ENCODE data around the gene LPAR1. TPM values are rescaled to one million over a fixed set of nuclear protein-coding genes. Genes with fewer than 3 reads are reported as not detected.
A peak's percentile ranks its signal among the peaks of the same experiment; 100 is the strongest.
"Not testable (repeated sequence)": the region's sequence is repeated elsewhere in the genome, so short reads cannot be mapped to it uniquely, and the experiment has no call there.

LPAR1 gene
- total RNA-seq, 1 donor from 2014 or later, result 11.5 TPM

DNA sequence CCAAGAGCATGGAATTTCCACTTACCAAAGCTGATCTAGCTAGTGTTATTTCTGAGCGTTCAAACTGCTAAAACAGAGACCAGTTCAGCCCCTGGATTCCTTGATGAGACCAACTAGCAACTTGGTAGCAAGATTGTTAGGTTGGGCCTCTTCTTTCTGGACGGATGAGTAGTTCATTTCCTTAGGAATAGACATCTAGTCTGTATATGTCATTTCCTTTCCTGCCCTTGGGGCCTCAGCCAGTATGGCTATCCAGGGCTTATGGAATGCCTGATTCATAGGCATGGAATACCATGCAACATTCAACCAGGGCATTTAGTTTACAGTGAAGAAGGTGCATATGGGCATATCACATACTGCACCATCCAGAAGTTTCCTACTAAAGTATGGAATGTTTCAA is 14.5 kb upstream of the LPAR1 start:
- H3K4me2 ChIP-seq (ENCODE audit: low read length), result no peak overlapping the region

DNA sequence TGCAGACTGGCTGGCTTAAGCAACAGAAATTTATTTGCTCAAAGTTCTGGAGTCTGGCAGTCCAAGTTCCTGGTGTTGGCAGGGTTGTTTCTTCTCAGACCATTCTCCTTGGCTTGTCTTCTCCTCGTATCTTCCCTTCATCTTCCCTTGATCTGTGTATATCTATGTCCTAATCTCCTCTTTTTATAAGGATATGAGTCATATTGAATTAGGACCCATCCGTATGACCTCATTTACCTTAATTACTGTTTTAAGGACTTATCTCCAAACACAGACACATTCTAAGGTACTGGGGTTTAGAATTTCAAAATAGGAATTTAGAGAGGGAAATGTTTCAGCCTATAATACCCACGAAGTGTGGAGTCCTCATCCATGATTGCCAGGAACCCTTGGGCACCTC is 13.1 kb upstream of the LPAR1 start:
- DNase-seq (ENCODE audit: low read depth) (no peak), FAIRE-seq (no peak)
- no peaks in the 10 kb centered on the region for H3K36me3 Mint-ChIP-seq (ENCODE audit: low read depth, unreplicated experiment)
- Histone ChIP-seq H4K20me1 (ENCODE audit: insufficient read depth, low read length) (no peaks in the 10 kb centered on the region), H3K36me3 (ENCODE audit: insufficient read depth, low read length) (no peaks in the 10 kb centered on the region), H3K9me3 (ENCODE audit: insufficient read depth, low read depth, low read length) (no peaks in the 10 kb centered on the region), H3K27me3 (ENCODE audit: insufficient read depth, low read length) (no peaks in the 10 kb centered on the region), H3K4me3 (ENCODE audit: insufficient read depth, low read depth, low read length) (no peak overlapping the region), H3K79me2 (ENCODE audit: insufficient read depth, low read length) (no peaks in the 10 kb centered on the region), H3K4me1 (ENCODE audit: insufficient read depth, low read length) (peaks cover 5% of the 10 kb centered on the region), H3K9ac (ENCODE audit: low read length) (no peak overlapping the region), H2AFZ (ENCODE audit: low read depth, low read length) (no peak overlapping the region), H3K4me2 (ENCODE audit: low read length) (no peak overlapping the region), H3K27ac (ENCODE audit: low read depth, low read length) (no peak overlapping the region)
- H3K4me1 Mint-ChIP-seq (ENCODE audit: low read depth, unreplicated experiment), result peaks cover 12% of the 10 kb centered on the region
- no peak for TF ChIP-seq EZH2 (IDR thresholded peaks at IDR 0.05; ENCODE audit: insufficient read depth, low read length)
- TF ChIP-seq, protein P1, sequence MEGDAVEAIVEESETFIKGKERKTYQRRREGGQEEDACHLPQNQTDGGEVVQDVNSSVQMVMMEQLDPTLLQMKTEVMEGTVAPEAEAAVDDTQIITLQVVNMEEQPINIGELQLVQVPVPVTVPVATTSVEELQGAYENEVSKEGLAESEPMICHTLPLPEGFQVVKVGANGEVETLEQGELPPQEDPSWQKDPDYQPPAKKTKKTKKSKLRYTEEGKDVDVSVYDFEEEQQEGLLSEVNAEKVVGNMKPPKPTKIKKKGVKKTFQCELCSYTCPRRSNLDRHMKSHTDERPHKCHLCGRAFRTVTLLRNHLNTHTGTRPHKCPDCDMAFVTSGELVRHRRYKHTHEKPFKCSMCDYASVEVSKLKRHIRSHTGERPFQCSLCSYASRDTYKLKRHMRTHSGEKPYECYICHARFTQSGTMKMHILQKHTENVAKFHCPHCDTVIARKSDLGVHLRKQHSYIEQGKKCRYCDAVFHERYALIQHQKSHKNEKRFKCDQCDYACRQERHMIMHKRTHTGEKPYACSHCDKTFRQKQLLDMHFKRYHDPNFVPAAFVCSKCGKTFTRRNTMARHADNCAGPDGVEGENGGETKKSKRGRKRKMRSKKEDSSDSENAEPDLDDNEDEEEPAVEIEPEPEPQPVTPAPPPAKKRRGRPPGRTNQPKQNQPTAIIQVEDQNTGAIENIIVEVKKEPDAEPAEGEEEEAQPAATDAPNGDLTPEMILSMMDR (IDR thresholded peaks at IDR 0.05; ENCODE audit: insufficient read depth, low read depth, low read length), result no peak
- no peak overlapping the region for H3K4me3 Mint-ChIP-seq (ENCODE audit: unreplicated experiment)
- H3K27ac Mint-ChIP-seq (ENCODE audit: unreplicated experiment), result no peak overlapping the region
- no peaks in the 10 kb centered on the region for H3K9me3 Mint-ChIP-seq (ENCODE audit: unreplicated experiment)
- H3K27me3 Mint-ChIP-seq (ENCODE audit: low read depth, unreplicated experiment), result no peaks in the 10 kb centered on the region

More for the DNA sequence above, 14.5 kb upstream of the LPAR1 start:
- DNase-seq (ENCODE audit: low read depth), result peak; percentile 23
- Mint-ChIP-seq H3K27me3 (ENCODE audit: low read depth, unreplicated experiment) (no peaks in the 10 kb centered on the region), H3K36me3 (ENCODE audit: low read depth, unreplicated experiment) (no peaks in the 10 kb centered on the region), H3K4me1 (ENCODE audit: low read depth, unreplicated experiment) (peaks cover 12% of the 10 kb centered on the region), H3K9me3 (ENCODE audit: unreplicated experiment) (no peaks in the 10 kb centered on the region), H3K27ac (ENCODE audit: unreplicated experiment) (peak overlapping the region; percentile 83), H3K4me3 (ENCODE audit: unreplicated experiment) (no peak overlapping the region)
- Histone ChIP-seq H3K4me1 (ENCODE audit: insufficient read depth, low read length) (peaks cover 5% of the 10 kb centered on the region), H3K9me3 (ENCODE audit: insufficient read depth, low read depth, low read length) (no peaks in the 10 kb centered on the region), H3K79me2 (ENCODE audit: insufficient read depth, low read length) (no peaks in the 10 kb centered on the region), H3K27me3 (ENCODE audit: insufficient read depth, low read length) (no peaks in the 10 kb centered on the region), H2AFZ (ENCODE audit: low read depth, low read length) (no peak overlapping the region), H3K36me3 (ENCODE audit: insufficient read depth, low read length) (no peaks in the 10 kb centered on the region), H4K20me1 (ENCODE audit: insufficient read depth, low read length) (no peaks in the 10 kb centered on the region), H3K4me3 (ENCODE audit: insufficient read depth, low read depth, low read length) (no peak overlapping the region), H3K9ac (ENCODE audit: low read length) (no peak overlapping the region), H3K27ac (ENCODE audit: low read depth, low read length) (no peak overlapping the region)
- no peak for TF ChIP-seq EZH2 (IDR thresholded peaks at IDR 0.05; ENCODE audit: insufficient read depth, low read length)
- TF ChIP-seq, protein P1 (IDR thresholded peaks at IDR 0.05; ENCODE audit: insufficient read depth, low read depth, low read length), result no peak
- FAIRE-seq, result no peak

DNA sequence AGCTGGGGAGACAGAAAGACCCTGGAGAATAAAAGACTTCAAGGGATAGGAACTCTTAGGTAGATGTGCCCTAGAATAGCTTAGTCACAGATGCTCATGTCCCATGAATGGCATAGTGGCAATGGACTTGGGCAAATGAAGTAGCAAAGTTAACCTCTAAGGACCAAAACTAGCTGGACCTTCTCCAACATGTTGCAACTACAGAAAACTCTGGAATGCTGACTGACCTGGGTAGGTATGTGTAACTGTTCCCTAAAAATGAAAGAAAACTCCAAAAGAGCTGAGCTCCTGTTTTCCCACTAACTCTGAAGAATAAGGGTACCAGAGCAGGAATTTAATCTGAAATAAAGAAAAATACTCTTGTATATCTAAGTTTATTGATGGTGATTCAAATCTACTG is 12.5 kb upstream of the LPAR1 start:
- H3K27me3 Mint-ChIP-seq (ENCODE audit: low read depth, unreplicated experiment), result no peaks in the 10 kb centered on the region
- Histone ChIP-seq H3K27ac (ENCODE audit: low read depth, low read length) (no peak overlapping the region), H3K9ac (ENCODE audit: low read length) (no peak overlapping the region), H4K20me1 (ENCODE audit: insufficient read depth, low read length) (no peaks in the 10 kb centered on the region), H3K4me3 (ENCODE audit: insufficient read depth, low read depth, low read length) (no peak overlapping the region), H3K9me3 (ENCODE audit: insufficient read depth, low read depth, low read length) (no peaks in the 10 kb centered on the region), H2AFZ (ENCODE audit: low read depth, low read length) (no peak overlapping the region), H3K4me1 (ENCODE audit: insufficient read depth, low read length) (peaks cover 5% of the 10 kb centered on the region), H3K79me2 (ENCODE audit: insufficient read depth, low read length) (no peaks in the 10 kb centered on the region), H3K27me3 (ENCODE audit: insufficient read depth, low read length) (no peaks in the 10 kb centered on the region), H3K4me2 (ENCODE audit: low read length) (no peak overlapping the region), H3K36me3 (ENCODE audit: insufficient read depth, low read length) (no peaks in the 10 kb centered on the region)
- FAIRE-seq (no peak), DNase-seq (ENCODE audit: low read depth) (peak; percentile 12)
- no peak overlapping the region for H3K4me3 Mint-ChIP-seq (ENCODE audit: unreplicated experiment)
- no peaks in the 10 kb centered on the region for H3K9me3 Mint-ChIP-seq (ENCODE audit: unreplicated experiment)
- H3K4me1 Mint-ChIP-seq (ENCODE audit: low read depth, unreplicated experiment), result peaks cover 12% of the 10 kb centered on the region
- no peaks in the 10 kb centered on the region for H3K36me3 Mint-ChIP-seq (ENCODE audit: low read depth, unreplicated experiment)
- no peak overlapping the region for H3K27ac Mint-ChIP-seq (ENCODE audit: unreplicated experiment)
- TF ChIP-seq, protein P1 (IDR thresholded peaks at IDR 0.05; ENCODE audit: insufficient read depth, low read depth, low read length), result no peak
- no peak for TF ChIP-seq EZH2 (IDR thresholded peaks at IDR 0.05; ENCODE audit: insufficient read depth, low read length)

DNA sequence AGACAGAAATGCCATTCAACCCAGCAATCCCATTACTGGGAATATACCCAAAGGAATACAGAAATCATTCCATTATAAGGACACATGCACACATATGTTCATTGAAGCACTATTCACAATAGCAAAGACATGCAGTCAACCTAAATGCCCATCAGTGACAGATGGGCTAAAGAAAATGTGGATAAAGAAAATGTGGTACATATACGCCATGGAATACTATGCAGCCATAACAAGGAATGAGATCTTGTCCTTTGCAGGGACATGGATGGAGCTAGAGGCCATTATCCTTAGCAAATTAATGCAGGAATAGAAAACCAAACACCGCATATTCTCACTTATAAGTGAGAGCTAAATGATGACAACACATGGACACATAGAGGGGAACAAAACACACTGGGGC is 9.0 kb upstream of the LPAR1 start:
- H3K27me3 Mint-ChIP-seq (ENCODE audit: low read depth, unreplicated experiment); FAIRE-seq; H3K4me3 Mint-ChIP-seq (ENCODE audit: unreplicated experiment): not testable (repeated sequence)

More for the DNA sequence above, 9.0 kb upstream of the LPAR1 start:
- not testable (repeated sequence) for H3K36me3 ChIP-seq (ENCODE audit: insufficient read depth, low read length); H2AFZ ChIP-seq (ENCODE audit: low read depth, low read length); H3K4me1 ChIP-seq (ENCODE audit: insufficient read depth, low read length); H3K27ac ChIP-seq (ENCODE audit: low read depth, low read length); H3K4me2 ChIP-seq (ENCODE audit: low read length); H4K20me1 ChIP-seq (ENCODE audit: insufficient read depth, low read length); H3K4me3 ChIP-seq (ENCODE audit: insufficient read depth, low read depth, low read length); H3K9me3 Mint-ChIP-seq (ENCODE audit: unreplicated experiment); DNase-seq (ENCODE audit: low read depth); H3K27ac Mint-ChIP-seq (ENCODE audit: unreplicated experiment); H3K9me3 ChIP-seq (ENCODE audit: insufficient read depth, low read depth, low read length); H3K36me3 Mint-ChIP-seq (ENCODE audit: low read depth, unreplicated experiment); H3K9ac ChIP-seq (ENCODE audit: low read length); H3K27me3 ChIP-seq (ENCODE audit: insufficient read depth, low read length); H3K79me2 ChIP-seq (ENCODE audit: insufficient read depth, low read length); H3K4me1 Mint-ChIP-seq (ENCODE audit: low read depth, unreplicated experiment)

Measured in astrocyte (in vitro differentiated cells and primary cell).